HG03108 (cell line): ENCODE measurements around the gene NMNAT3.

Experiments
- ATAC-seq: cut with Tn5 transposase; IDR thresholded peaks from one replicate; pipeline ENCODE4 v1.9.1; 2021; ENCODE audit warnings: moderate library complexity; ENCODE audit not compliant: unreplicated experiment

The NMNAT3 gene

DNA sequence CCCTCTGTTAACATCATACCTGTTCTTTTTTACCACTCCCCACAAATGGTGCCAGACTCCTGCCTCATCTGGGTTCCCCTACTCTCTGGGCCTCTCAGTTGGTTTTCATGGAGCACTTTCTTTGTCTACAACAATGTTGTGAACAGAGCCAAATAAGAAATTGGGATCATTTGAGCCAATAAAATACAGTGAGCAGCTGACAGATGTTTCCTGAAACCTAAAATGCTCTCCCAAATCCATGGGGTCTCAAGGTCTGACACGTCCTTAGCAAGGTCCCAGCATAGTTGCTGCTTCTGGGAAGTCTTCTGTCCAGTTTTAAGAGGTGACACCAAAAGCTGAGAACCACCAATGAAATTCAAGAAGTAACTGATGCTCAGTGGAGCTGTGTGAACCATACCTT, 1.7 kb downstream of the NMNAT3 start:
- no peak for ATAC-seq

DNA sequence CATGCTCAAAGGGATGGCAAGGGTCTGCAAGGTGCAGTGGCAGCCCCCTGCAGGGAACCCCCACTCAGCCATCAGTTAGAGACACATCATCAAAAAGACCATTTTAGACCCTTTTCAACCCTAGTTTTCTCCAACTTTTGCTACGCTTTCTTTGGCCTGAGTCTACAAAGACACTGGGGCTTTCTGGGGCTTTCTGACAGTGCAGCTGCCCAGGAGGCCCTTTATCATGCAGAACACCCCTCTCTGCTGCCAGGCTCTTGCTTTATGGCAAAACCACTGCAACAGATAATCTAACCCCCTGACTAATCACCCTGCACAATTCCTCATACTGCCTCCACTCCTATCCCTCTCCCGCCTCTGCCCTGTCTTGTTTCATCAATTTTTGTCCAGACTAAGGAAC, 2.4 kb downstream of the NMNAT3 start:
- ATAC-seq = no peak

DNA sequence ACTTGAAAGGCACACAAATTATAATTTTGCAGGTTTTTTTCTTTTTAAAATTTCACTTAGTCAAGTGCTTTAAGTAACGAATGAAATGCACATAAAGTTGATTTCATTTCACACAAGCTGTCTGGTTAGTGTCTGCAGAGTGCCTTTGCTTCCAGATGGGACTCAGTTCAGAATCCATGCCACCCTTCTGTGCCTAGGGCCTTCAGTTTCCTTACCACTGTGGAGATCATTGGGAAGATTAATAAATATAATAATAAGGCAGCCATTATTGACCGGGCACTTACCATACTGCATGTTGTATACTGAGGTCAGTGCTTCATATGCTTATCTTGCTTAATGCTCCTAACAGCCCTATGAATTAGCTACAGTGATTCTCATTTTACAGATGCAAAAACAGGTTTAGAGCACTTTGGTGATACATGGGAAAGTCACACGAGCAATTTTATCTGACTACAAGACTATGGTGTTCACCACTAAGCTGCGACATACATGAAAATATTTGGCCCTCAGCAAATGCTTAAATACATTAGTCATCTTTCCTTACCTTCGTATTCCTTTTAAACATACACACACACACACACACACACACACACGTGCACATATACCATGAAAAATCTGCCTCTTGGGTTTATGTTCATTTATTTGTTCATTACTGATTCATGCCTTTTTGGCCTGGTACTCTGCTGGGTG, 3.1 kb downstream of the NMNAT3 start:
- ATAC-seq = no peak

DNA sequence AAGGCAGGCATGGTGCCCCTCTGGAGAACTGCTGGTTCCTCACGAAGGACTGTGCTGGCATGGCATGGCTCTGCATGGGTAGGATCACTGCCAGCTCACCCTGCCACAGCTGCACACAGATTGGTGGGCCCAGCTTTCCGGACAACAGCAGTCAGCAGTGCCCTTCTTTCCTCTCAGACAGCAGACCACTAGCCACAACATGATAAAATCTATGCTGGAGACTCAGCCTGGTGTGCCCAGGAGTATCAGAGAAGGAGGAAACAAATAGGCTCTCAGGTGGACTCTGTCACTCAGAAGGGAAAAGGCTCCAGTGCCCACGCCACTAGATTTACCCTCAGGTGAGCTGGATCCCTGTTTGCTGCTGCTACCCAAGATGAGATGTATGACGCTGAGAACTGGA, 4.9 kb downstream of the NMNAT3 start:
- ATAC-seq = no peak

DNA sequence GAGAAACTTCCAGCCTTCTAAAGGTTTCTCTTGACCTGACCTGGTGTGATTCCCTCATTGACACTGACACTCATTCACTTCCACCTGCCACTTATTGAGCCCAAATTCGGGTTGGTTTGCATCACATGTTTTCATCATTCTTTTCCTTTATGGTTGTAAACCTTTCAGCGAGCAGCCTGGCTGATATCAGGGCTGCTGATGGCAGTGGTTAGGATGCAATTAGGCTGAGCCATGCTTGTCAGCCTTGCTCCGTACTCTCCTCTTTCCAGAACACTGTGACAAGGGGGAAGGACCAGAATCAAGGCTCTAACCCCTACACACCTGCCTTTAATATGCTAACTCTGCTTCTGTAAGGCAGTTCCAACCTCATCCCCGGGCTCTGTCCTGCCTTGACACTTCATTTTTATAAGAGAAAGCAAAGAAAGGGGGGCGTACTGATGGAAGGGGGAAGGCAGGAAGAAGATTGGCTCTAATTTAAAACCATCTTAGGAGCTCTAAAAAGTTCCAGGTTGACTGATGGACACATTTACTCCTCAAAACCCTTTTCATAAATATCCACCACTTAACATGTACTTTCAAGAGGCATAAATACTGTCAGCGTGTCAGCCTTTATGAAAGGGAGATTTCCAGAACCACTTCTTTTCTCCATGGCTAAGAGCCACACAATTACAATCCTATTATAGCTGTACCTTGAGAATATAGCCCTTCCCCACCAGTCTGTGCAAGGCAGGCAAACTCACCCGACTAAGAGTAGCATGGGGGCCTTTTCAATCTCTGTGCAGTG, 5.7 kb downstream of the NMNAT3 start:
- ATAC-seq = no peak

DNA sequence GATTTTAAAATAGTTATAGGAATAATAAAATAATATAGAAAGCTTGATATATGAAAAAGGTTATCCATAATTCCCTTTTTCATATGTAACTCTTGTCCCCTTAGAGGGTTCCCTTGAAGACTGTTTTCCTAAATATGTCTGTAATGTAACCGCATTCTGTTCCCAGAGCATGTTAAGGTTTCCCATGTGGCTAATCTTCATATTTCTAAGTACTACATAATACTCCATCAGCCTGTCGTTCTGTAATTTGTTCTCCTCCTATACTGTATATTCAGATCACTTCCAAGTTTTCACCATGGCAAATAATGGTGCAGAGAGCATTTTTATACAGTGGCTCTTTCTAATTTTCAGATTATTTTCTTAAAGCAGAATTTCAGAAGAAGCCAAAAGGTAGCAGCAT, 6.7 kb downstream of the NMNAT3 start:
- no peak for ATAC-seq

DNA sequence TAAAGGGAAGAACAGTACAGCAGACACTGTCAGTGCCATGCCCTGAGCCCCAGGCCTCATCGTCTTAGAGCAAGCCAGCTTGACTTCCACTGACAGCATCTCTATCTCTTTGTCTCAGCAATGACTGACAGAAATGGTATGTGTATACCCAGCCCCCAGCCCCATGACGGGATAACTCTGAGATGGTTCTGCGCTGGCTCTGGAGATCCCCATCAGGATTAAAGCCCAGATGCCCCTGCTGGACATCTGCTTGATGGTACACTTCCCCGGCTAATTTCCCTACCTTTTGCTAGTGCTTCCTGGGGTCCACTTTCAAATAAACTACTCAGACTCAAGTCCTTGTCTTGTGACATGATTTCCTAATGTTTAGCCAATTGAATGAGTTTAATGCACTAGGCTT, 7.6 kb downstream of the NMNAT3 start:
- ATAC-seq = no peak

DNA sequence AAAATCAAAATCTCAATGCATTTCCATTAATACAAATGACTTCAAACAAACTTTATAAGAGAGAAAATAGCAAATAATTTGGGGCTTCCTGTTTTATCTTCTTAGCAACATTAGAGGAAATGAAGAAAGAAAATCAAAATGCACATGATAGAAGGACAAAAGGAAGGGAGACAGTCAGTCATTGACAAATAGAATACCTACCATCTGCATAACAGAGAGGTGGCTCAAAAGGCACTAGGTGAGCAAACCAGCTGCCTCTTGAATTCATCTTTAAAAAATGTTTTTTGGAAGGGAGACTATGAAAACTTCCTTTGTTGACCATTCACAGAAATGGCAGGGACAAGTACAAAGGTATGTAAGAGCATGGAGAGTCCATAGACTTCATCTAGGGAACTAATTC, 9.4 kb downstream of the NMNAT3 start:
- no peak for ATAC-seq

DNA sequence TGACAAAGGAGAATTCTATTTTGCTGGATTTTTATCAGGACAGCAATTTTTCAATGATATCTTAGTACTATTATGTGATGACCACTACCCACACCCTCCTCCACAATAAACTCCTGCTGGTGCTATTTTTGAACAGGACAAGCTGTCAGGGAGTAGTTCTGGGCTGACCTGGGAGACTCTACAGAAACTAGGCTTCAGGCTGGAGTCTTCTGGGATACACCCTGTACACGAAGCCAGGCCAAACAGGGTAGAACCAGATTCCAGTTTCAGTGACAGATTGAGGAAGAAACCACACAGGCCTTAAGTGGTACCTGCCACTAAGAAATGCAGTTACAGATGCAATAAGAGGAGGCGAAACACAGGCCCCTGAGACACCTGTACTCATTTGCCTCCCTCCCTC, 12.8 kb downstream of the NMNAT3 start:
- no peak for ATAC-seq

DNA sequence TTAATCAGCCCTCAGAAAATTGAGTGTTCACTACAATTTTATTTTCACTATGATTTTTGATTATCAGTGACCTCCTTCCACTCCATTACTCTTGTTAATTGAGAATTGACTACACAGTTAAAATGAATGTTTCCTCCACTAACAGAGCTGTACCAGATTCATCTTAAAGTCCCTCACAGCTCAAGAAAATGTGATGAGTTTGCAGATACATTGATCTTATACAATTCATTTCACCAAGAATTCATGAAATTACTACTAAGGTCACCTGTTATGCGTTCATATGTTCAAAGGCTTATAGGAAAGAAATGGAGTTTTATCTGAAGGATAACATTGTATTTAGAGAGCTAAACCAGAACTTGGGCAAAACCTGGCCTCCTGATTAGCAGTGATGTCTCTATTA, 17.5 kb downstream of the NMNAT3 start:
- no peak for ATAC-seq

DNA sequence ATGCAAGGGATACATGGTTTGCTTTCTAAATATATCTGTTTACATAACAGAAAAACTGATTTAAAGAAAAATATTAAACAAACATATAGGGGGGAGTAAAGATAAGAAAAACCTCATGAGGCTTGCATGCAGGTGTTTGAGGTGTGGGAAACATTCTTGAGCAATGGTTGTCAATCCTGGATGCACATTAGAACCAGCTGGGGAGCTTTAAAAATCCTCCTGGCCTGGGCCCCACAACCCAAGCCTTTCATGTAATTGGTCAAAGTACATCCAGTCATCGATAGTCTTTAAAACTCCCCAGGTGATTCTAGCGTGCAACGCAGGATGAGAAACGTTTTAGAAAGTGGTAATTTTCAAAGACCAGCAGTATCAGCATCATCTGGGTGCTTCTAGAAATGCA, 18.3 kb downstream of the NMNAT3 start:
- no peak for ATAC-seq

DNA sequence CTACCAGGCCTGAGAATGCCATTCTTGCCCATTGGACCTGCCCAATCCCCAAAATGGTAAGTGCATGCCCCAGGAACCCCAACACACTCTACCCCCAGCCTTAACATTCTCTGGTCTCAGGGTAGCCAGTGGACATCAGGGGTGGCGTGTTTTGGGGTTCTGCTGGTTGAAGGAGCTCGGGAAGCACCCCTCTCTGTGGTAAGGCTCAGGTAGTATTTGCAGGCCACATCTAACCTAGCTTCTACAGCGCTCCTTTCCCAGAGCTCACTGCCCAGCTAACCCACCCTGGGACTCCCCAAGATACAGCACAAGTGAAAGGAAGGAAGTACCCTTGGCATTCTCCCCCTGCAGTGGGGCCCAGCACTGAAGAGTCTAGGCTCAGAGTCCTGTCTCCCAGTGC, 19.8 kb downstream of the NMNAT3 start:
- no peak for ATAC-seq

DNA sequence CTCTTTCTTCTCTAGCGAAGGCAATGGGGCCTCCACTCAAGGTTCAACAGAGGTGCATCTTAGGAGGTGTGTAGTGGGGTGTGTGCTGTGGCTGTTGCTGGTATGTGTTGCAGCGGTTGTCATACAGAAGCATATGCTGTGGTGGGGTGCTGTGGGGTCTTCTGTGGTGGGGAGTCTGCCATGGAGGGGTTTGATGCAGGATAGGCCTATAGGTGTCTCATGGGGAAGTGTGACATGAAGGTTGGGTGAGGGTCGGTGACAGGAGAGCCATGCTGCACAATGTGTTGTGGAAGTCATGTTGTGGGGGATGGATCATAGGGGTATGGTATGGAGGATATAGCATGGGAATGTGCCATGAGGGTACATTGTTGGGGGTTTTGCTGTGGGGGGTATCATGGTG, 20.3 kb downstream of the NMNAT3 start:
- no peak for ATAC-seq

DNA sequence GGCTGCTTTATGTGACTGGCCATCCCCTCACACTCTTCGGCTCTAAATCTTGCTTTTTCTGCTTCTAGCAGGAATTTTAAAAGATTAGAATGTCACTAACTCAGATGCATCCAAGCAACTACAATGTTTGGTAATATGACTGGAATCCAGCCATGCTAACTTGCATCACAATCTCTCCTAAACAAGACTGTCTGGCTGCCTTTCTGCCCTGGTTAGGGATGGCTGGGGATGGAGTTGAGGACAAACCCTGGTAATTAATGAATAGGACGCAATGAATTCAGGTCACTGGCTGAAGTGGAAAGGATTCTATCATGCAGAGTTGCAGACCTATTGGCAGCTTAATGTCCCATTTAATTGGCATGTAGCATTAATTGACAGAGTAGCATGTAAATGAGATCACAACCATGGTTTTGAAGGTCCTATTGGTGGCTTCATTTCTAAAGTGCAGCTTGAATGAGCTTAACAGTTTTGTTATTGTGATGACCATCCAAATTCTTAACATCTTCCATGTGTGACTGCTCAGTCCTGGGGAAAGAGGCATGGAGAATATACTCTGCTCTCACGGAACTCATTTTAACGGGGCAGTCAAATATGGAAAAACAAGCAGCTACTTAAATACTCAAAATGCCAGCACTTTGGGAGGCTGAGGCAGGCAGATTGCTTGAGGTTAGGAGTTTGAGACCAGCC, 21.7 kb downstream of the NMNAT3 start:
- no peak for ATAC-seq

DNA sequence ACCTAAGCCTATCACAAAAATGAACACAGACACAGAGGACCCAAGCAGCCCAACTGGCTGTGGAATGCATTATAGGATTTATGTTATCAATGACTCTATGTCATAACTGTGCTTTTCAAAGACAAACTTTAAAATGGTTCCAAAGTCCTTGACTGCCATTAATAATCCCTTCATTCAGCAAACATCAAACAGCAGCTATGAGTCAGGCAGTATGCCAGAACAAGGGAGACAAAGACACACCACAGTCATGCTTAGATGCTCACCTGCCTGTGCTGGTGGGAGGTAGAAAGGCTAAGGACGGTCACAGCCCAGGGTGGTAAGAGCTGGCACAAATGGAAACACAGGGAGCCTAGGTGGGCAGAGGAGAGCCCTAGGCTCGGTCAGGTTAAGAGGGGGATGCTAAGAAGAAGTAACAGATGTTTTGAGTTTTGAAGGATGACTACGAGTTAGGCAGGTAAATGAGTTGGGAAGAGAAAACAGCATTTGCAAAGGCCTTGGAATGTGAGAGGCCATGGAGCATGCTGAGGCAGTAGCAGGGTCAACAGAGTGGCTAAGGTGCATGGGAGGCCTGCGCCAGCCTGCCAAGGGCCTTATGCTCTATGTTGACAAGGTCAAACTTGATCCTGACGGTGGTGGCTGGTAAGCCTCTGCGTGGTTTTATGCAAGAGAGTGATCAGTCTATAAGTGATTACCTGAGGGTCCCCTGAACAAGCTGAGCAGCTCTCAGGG, 23.0 kb downstream of the NMNAT3 start:
- ATAC-seq = no peak

DNA sequence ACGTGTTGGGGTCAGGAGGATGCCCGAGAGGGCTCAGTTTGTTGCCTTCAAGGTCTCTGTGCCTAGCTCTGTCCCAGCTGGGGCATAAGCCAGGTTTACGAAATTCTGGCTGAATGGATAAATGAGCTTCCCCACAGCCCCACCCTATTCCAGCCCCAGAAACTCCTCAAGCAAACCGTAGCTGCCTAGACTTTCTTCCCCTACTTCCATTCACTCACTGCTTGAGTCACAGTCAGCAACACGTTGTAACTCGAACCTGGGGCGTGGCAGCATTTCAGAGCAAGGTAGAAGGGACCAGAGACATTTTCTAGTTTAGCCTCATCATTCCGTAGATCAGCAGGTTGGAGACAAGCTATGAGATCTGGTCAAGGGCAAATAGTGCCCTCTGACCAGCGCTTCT, 24.2 kb downstream of the NMNAT3 start:
- ATAC-seq = no peak

DNA sequence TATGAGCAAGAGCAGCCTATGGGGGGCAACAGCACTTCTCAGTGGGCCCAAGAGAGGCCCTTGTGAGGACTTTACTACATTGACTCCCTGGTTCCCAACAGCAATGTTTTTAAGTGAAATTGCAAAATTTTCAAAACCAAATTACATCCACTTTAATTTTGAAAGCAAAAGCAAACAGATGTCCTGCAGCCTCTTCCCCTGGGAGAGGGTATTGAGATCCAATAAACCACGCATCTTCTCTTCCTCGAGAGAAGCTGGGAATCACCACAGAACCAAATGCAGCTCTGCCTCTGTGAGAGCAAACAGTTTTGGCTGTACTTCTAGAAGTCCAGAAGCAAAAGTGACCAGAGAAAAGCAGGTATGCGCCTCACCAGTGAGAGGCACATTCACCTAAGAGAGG, 25.2 kb downstream of the NMNAT3 start:
- ATAC-seq = no peak

DNA sequence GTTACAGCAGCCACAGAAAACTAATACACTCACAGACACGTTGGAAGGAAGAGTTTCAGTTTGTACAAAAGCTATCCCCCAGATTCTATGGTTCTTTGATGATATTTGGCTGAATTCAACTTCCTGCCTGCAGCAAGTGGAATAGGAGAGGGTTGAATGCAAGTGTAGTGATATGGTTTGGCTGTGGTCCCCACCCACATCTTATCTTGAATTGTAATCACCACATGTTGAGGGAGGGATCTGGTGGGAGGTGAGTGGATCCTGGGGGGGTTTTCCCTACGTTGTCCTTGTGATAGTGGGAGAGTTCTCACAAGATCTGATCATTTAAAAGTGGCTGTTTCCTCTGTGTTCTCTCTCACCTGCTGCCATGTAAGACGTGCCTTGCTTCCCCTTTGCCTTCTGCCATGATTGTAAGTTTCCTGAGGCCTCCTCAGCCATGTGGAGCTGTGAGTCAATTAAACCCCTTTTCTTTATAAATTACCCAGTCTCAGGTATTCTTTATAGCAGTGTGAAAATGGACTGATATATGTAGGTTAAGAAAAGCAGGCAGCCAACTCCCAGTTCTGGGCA, 29.8 kb downstream of the NMNAT3 start:
- no peak for ATAC-seq

DNA sequence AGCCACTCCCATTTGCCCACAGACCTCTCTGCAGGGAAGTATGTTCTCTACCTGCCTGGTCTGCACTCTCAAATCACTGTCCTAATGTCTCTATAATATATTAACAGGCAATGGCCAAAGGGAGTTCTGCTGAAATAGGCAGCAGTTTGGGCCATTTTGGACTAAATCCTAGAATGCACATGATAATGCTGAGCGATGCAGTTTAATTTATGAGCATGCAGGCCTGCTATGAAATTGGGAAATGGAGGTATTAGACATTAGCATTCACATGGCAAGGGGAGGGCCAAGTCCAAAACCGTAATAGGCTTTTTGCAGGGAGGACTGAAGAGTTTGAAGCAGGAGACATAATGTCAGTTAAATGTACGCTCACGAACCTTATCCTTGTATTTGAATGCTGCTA, 31.3 kb downstream of the NMNAT3 start:
- ATAC-seq = no peak

DNA sequence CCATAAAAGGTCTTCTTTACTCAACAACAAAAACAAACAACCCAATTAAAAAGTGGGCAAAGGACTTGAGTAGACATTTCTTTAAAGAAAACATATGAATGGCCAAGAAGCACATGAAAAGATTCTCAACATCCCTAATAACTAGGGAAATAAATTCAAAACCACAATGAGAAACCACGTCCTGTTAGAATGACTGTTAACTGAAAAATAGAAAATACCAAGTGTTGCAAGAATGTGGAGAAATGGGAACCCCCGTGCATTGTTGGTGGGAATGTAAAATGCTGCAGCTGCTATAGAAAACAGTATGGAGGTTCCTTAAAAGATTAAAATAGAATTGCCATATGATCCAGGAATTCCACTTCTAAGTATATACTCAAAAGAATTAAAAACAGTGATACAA, 34.8 kb downstream of the NMNAT3 start:
- ATAC-seq = no peak

DNA sequence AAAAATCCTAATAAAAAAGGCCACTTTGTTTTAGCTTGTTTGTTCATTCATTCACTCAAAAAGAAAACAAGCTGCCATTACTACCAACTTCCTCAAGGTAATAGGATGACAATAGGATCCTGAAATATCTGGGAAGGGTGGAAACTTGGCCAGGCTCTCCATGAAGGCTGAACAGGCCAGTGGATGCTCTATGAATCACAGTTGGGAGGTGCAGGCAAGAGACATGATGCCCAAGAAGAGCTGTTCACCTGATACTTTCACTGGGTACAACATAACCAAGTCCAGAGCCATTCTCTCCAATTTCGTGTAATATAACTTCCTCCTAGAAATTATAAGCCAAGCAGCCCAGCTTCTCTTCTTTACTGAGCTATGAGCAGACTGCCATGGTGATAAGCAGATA, 37.3 kb downstream of the NMNAT3 start:
- ATAC-seq = no peak
